ENCODE measurements around the gene REG1A. TPM values are rescaled to one million over a fixed set of nuclear protein-coding genes. Genes with fewer than 3 reads are reported as not detected.

The REG1A gene
- total RNA-seq, 2 experiments from 2014 or later, result not detected

- peaks cover 6% of the 10 kb centered on the region for H3K9me3 Mint-ChIP-seq
- H3K27me3 Mint-ChIP-seq, result no peaks in the 10 kb centered on the region
- no peak overlapping the region for H3K4me3 Mint-ChIP-seq
- ChIA-PET POLR2A (no interaction called here), CTCF (no interaction called here)
- DNase-seq, result no peak
- H3K36me3 Mint-ChIP-seq (ENCODE audit: low read depth), result no peaks in the 10 kb centered on the region
- no peak overlapping the region for H3K27ac Mint-ChIP-seq
- no peaks in the 10 kb centered on the region for H3K4me1 Mint-ChIP-seq
These were observed 19.1 kb downstream of the REG1A start for GRCh38 chr2:79139423-79139822.

DNA sequence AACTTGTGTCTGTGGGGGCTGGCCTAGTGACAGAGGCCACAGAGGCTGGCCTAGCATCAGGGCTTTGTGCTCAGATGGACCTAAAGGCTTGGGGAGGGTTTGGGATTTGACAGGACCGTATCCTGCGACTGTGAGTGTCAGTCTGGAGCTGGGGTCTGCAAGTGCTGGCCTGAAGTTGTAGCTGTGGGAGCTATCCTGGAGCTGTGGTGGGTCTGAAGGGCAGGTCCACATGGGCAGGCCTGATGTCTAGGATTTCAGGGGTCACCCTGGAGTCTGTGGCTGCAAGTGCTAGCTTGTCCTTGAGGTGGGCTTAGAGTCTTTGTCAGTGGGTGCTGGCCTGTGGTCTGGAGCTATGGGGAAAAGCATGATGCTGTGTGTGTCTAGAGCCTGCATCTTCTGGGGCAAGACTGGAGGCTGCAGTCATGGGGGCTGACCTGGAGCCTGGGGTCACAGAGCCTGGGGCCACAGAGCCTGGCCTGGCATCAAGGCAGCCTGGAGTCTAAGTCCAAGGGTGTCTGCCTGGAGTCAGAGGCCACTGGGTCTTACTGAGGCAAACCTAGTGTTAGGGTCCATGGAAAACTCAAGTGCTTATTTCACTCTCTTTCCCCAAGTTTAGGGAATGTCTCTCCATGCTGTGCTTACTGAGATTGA is 35.7 kb downstream of the REG1A start:
- Mint-ChIP-seq H3K27ac (no peak overlapping the region), H3K4me1 (no peaks in the 10 kb centered on the region), H3K4me3 (no peak overlapping the region), H3K9me3 (peaks cover 6% of the 10 kb centered on the region), H3K36me3 (ENCODE audit: low read depth) (no peaks in the 10 kb centered on the region), H3K27me3 (no peaks in the 10 kb centered on the region)
- POLR2A ChIA-PET, result no interaction called here
- CTCF ChIA-PET, result no interaction called here
- DNase-seq, result no peak

- H3K4me3 Mint-ChIP-seq, result no peak overlapping the region
- DNase-seq, result no peak
- H3K4me1 Mint-ChIP-seq, result no peaks in the 10 kb centered on the region
- POLR2A ChIA-PET, result no interaction called here
- H3K27me3 Mint-ChIP-seq, result no peaks in the 10 kb centered on the region
- H3K27ac Mint-ChIP-seq, result no peak overlapping the region
- CTCF ChIA-PET, result no interaction called here
- H3K36me3 Mint-ChIP-seq (ENCODE audit: low read depth), result no peaks in the 10 kb centered on the region
- peaks cover 5% of the 10 kb centered on the region for H3K9me3 Mint-ChIP-seq
These were observed 38.7 kb downstream of the REG1A start for GRCh38 chr2:79159030-79159429.

DNA sequence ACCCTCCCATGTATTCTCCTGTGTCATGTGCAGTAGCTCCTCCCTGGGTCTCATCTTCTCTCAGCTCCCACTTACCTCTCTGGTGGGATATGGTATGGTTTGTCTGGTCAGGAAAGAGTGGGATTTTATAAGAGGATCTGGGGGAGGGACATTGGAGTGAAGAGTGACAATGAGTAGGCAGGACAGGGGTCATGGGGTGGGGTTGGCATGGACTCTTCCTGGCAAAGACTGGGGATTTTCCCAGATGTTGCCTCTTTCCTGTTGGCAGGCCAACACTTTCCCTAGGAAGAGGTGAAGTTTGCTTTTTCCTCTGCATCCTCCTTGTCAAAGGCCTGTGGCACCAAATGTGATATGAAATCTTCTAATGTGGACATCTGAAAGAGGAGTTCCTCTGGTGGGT is 39.4 kb downstream of the REG1A start, which contains the start of gene REG3A:
TSS of gene REG3A (minus strand) at position 101 of the 400 bp plus-strand sequence. CDS start 348 bp downstream, outside the sequence.
- ChIA-PET POLR2A (no interaction called here), CTCF (no interaction called here)
- Mint-ChIP-seq H3K9me3 (peaks cover 4% of the 10 kb centered on the region), H3K27ac (no peak within 1 kb of the TSS), H3K4me1 (no peaks in the 10 kb centered on the region), H3K4me3 (no peak within 1 kb of the TSS), H3K36me3 (ENCODE audit: low read depth) (no peaks in the 10 kb centered on the region), H3K27me3 (no peaks in the 10 kb centered on the region)
- no peak for DNase-seq

- CTCF ChIA-PET, result no interaction called here
These were observed 41.8 kb downstream of the REG1A start for GRCh38 chr2:79162132-79162531.

DNA sequence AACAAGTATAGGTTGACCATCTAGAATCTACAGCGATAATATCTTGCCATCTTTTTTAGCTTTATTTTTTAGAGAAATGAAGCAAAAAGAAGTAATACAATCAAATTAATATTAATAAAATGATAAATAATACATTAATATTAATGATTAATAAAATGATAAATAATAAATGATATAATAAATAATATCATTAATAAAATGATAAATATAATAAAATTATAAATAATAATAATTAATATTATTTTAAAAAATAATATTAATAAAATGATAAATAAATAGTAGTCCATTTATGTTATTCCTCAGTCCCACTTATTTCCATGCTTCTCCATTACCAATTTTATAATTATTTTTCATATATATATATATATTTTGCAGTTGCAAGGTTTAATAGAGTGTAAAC is 42.5 kb downstream of the REG1A start:
- ChIA-PET CTCF (no interaction called here), POLR2A (no interaction called here)
- H3K4me1 Mint-ChIP-seq, result no peaks in the 10 kb centered on the region
- no peak overlapping the region for H3K27ac Mint-ChIP-seq
- H3K27me3 Mint-ChIP-seq, result no peaks in the 10 kb centered on the region
- no peak for DNase-seq
- no peak overlapping the region for H3K4me3 Mint-ChIP-seq
- H3K36me3 Mint-ChIP-seq (ENCODE audit: low read depth), result no peaks in the 10 kb centered on the region
- peaks cover 4% of the 10 kb centered on the region for H3K9me3 Mint-ChIP-seq

More at GRCh38 chr2:79162132-79162531, 41.8 kb downstream of the REG1A start:
- POLR2A ChIA-PET, result no interaction called here
- H3K4me1 Mint-ChIP-seq, result no peaks in the 10 kb centered on the region
- H3K36me3 Mint-ChIP-seq (ENCODE audit: low read depth), result no peaks in the 10 kb centered on the region
- H3K4me3 Mint-ChIP-seq, result no peak overlapping the region
- no peak overlapping the region for H3K27ac Mint-ChIP-seq
- DNase-seq, result no peak
- H3K27me3 Mint-ChIP-seq, result no peaks in the 10 kb centered on the region
- peaks cover 4% of the 10 kb centered on the region for H3K9me3 Mint-ChIP-seq

GRCh38 chr2:79171348-79171958 is 51.2 kb downstream of the REG1A start:
- Mint-ChIP-seq H3K27ac (no peak overlapping the region), H3K9me3 (peaks cover 5% of the 10 kb centered on the region), H3K27me3 (no peaks in the 10 kb centered on the region), H3K4me3 (no peak overlapping the region), H3K36me3 (ENCODE audit: low read depth) (no peaks in the 10 kb centered on the region), H3K4me1 (no peaks in the 10 kb centered on the region)
- ChIA-PET POLR2A (no interaction called here), CTCF (no interaction called here)
- DNase-seq, result no peak

Other genes starting within 250 kb of the REG1A start
- gene REG3G, start 94.8 kb upstream of the REG1A start, total RNA-seq, result not detected
- gene REG1B, start 32.5 kb upstream of the REG1A start, total RNA-seq, result not detected
- gene REG3A, start 39.3 kb downstream of the REG1A start, total RNA-seq, result not detected